A673 (cell line): ENCODE results near the gene TRIAP1. TPM values are rescaled to one million over a fixed set of nuclear protein-coding genes. Genes with fewer than 3 reads are reported as not detected.

Experiments
- BruUV-seq: library from RNA; stranded (reverse); fragments of 400-500 nt; replicated peaks from 2 replicates; lab custom pipeline; 2021; lab: Mats Ljungman, UMichigan
- CTCF ChIA-PET: fragments of 300-600 bp; sonication (Branson Sonifier 250); formaldehyde crosslinking; loops from one replicate; lab custom pipeline; 2022; ENCODE audit warnings: antibody characterized with exemption; lab: Charles Lee
- POLR2A ChIA-PET: fragments of 300-600 bp; sonication (Branson Sonifier 250); formaldehyde crosslinking; loops from one replicate; lab custom pipeline; 2022; ENCODE audit warnings: antibody characterized with exemption; ENCODE audit not compliant: low non-redundant PET; lab: Charles Lee
- DNase-seq: peaks from one replicate; pipeline ENCODE4 v3.0.0-alpha.2; 2015; ENCODE audit warnings: low spot score
- H3K27ac ChIP-seq: fragments of 200-600 bp; sonication (generic); 2 replicates; pipeline ENCODE4 v1.5.1; 2016; ENCODE audit warnings: mixed run types, low read depth, mild to moderate bottlenecking, mixed read lengths, antibody characterized with exemption, low read length; ENCODE audit not compliant: poor library complexity, severe bottlenecking
- H3K27me3 ChIP-seq: fragments of 200-600 bp; sonication (generic); replicated peaks from 2 replicates; pipeline ENCODE4 v1.6.1; 2017; ENCODE audit warnings: mixed run types, low read depth, mild to moderate bottlenecking, mixed read lengths, antibody characterized with exemption, low read length; ENCODE audit not compliant: insufficient read depth, poor library complexity
- H3K36me3 ChIP-seq: fragments of 200-600 bp; sonication (generic); 2 replicates; pipeline ENCODE4 v1.6.1; 2016; ENCODE audit warnings: mixed run types, mild to moderate bottlenecking, mixed read lengths, antibody characterized with exemption, low read length; ENCODE audit not compliant: insufficient read depth, poor library complexity, severe bottlenecking
- H3K4me1 ChIP-seq: fragments of 200-600 bp; sonication (generic); 2 replicates; pipeline ENCODE4 v1.6.1; 2017; ENCODE audit warnings: mixed run types, mild to moderate bottlenecking, mixed read lengths, antibody characterized with exemption, low read length; ENCODE audit not compliant: insufficient read depth, poor library complexity, severe bottlenecking
- H3K4me3 ChIP-seq: fragments of 200-600 bp; sonication (generic); 2 replicates; pipeline ENCODE4 v1.5.1; 2016; ENCODE audit warnings: low read depth, mixed run types, mild to moderate bottlenecking, mixed read lengths, low read length; ENCODE audit not compliant: poor library complexity, severe bottlenecking
- H3K9me3 ChIP-seq: fragments of 200-600 bp; sonication (generic); 2 replicates; pipeline ENCODE4 v1.6.1; 2016; ENCODE audit warnings: mixed run types, low read depth, mild to moderate bottlenecking, mixed read lengths, antibody characterized with exemption, low read length; ENCODE audit not compliant: poor library complexity, severe bottlenecking
- EZH2 ChIP-seq: fragments of 200-600 bp; sonication (generic); IDR thresholded peaks from 2 replicates; pipeline ENCODE4 v1.6.1; 2017; ENCODE audit warnings: borderline replicate concordance, low read depth, mild to moderate bottlenecking, mixed read lengths, antibody characterized with exemption, low read length; ENCODE audit not compliant: poor library complexity, severe bottlenecking
- intact Hi-C: fragments of 100-400 bp; cut with micrococcal nuclease; formaldehyde crosslinking; loops from one replicate; pipeline ENCODE4 v1.10.0; 2022; ENCODE audit not compliant: unreplicated experiment
- total RNA-seq: library from RNA; stranded (reverse); gene quantifications from 2 replicates; pipeline ENCODE4 v1.2.3, GENCODE V29; 2021
- TF ChIP-seq, protein P1 (sequence below): fragments of 300-800, 200-600 bp; sonication (generic); conservative IDR thresholded peaks from 2 replicates; pipeline ENCODE4 v1.5.1; 2017; ENCODE audit warnings: low read depth, mild to moderate bottlenecking, antibody characterized with exemption, low read length, moderate library complexity, mixed read lengths

TRIAP1 gene
- total RNA-seq, 1 experiment from 2014 or later: 36.4 TPM

- DNase-seq: no peak
- Histone ChIP-seq H3K9me3 (no peaks in the 10 kb centered on the region), H3K27ac (no peak overlapping the region), H3K4me1 (no peaks in the 10 kb centered on the region), H3K4me3 (no peak overlapping the region), H3K36me3 (no peaks in the 10 kb centered on the region), H3K27me3 (no peaks in the 10 kb centered on the region)
- no TSS peak for BruUV-seq
- intact Hi-C loops: no loop called here
- CTCF ChIA-PET: no interaction called here
- no peak for TF ChIP-seq EZH2
- TF ChIP-seq, protein P1, sequence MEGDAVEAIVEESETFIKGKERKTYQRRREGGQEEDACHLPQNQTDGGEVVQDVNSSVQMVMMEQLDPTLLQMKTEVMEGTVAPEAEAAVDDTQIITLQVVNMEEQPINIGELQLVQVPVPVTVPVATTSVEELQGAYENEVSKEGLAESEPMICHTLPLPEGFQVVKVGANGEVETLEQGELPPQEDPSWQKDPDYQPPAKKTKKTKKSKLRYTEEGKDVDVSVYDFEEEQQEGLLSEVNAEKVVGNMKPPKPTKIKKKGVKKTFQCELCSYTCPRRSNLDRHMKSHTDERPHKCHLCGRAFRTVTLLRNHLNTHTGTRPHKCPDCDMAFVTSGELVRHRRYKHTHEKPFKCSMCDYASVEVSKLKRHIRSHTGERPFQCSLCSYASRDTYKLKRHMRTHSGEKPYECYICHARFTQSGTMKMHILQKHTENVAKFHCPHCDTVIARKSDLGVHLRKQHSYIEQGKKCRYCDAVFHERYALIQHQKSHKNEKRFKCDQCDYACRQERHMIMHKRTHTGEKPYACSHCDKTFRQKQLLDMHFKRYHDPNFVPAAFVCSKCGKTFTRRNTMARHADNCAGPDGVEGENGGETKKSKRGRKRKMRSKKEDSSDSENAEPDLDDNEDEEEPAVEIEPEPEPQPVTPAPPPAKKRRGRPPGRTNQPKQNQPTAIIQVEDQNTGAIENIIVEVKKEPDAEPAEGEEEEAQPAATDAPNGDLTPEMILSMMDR: no peak
- POLR2A ChIA-PET: no interaction called here
Measured at GRCh38 chr12:120406553-120406952, 39.6 kb downstream of the TRIAP1 start.

DNA sequence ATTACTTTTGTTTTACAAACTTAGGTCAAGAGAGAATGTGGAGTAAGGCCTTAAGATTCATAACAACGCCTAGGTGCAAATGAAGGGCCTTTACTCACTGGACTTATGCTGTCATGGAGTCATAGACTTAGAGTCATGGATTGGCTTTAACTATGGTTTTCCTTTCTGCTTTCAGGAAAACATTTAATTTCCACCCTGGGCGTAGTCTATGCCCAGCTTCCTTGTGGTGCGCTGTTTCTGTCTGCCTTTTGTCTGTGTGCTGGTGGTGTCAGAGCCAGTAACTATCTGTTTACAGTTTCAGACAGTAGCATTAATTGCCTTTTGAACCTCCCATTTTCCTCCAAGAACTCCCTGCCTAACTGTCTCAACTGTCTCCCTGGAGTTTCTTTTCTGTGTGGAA, 40.1 kb downstream of the TRIAP1 start:
- BruUV-seq: no TSS peak
- CTCF ChIA-PET: no interaction called here
- POLR2A ChIA-PET: no interaction called here
- DNase-seq: no peak
- TF ChIP-seq, protein P1: no peak
- no peak for TF ChIP-seq EZH2
- no peaks in the 10 kb centered on the region for H3K27me3 ChIP-seq
- no peaks in the 10 kb centered on the region for H3K36me3 ChIP-seq
- H3K27ac ChIP-seq: no peak overlapping the region
- H3K4me3 ChIP-seq: no peak overlapping the region
- H3K9me3 ChIP-seq: no peaks in the 10 kb centered on the region
- intact Hi-C loops: no loop called here
- no peaks in the 10 kb centered on the region for H3K4me1 ChIP-seq

- H3K4me1 ChIP-seq: no peaks in the 10 kb centered on the region
- ChIA-PET CTCF (no interaction called here), POLR2A (no interaction called here)
- no peak overlapping the region for H3K4me3 ChIP-seq
- BruUV-seq: no TSS peak
- no peaks in the 10 kb centered on the region for H3K27me3 ChIP-seq
- no peak overlapping the region for H3K27ac ChIP-seq
- peak; percentile 22 for DNase-seq
- no peaks in the 10 kb centered on the region for H3K9me3 ChIP-seq
- no peak for TF ChIP-seq EZH2
- TF ChIP-seq, protein P1: no peak
- no peaks in the 10 kb centered on the region for H3K36me3 ChIP-seq
- intact Hi-C loops: no loop called here
Measured at GRCh38 chr12:120404271-120404670, 41.9 kb downstream of the TRIAP1 start.
